Fibroblast of lung (primary cell): ENCODE data around the gene MRPL37.
"Not testable (repeated sequence)": the region's sequence is repeated elsewhere in the genome, so short reads cannot be mapped to it uniquely, and the experiment has no call there.

Source experiments
- CTCF ChIP-seq, 2 donors: IDR thresholded peaks in 1 of 2; conservative IDR thresholded peaks in 1 of 2; 1 replicate in 1 of 2; 2 replicates in 1 of 2; pipeline ENCODE4 v1.5.1; 2011 to 2012; ENCODE audit warnings: low read length in 2 of 2, control low read depth in 1 of 2, inconsistent platforms in 1 of 2, low read depth in 1 of 2, mild to moderate bottlenecking in 1 of 2
- EZH2 ChIP-seq: IDR thresholded peaks from 2 replicates; pipeline ENCODE4 v1.5.1; 2012; ENCODE audit warnings: low read length, control low read depth, mild to moderate bottlenecking; ENCODE audit errors: missing control alignments

- not testable (repeated sequence) for TF ChIP-seq CTCF (conservative IDR thresholded peaks at IDR 0.05 in 1 of 2, IDR thresholded peaks at IDR 0.05 in 1 of 2; ENCODE audit: low read depth in 1 of 2, low read length in 2 of 2); EZH2
Observed at GRCh38 chr1:54233196-54233595, 33.2 kb downstream of the MRPL37 start.
